HG02840 (cell line): Measurements from ENCODE around the gene PRICKLE4.

Experiments
- ATAC-seq: cut with Tn5 transposase; IDR thresholded peaks from one replicate; pipeline ENCODE4 v1.9.1; 2021; ENCODE audit warnings: mild to moderate bottlenecking, moderate library complexity, moderate number of reproducible peaks; ENCODE audit not compliant: unreplicated experiment, low FRiP score

The PRICKLE4 gene, protein sequence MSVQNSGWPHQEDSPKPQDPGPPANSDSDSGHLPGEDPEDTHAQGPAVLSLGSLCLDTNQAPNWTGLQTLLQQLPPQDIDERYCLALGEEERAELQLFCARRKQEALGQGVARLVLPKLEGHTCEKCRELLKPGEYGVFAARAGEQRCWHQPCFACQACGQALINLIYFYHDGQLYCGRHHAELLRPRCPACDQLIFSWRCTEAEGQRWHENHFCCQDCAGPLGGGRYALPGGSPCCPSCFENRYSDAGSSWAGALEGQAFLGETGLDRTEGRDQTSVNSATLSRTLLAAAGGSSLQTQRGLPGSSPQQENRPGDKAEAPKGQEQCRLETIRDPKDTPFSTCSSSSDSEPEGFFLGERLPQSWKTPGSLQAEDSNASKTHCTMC

DNA sequence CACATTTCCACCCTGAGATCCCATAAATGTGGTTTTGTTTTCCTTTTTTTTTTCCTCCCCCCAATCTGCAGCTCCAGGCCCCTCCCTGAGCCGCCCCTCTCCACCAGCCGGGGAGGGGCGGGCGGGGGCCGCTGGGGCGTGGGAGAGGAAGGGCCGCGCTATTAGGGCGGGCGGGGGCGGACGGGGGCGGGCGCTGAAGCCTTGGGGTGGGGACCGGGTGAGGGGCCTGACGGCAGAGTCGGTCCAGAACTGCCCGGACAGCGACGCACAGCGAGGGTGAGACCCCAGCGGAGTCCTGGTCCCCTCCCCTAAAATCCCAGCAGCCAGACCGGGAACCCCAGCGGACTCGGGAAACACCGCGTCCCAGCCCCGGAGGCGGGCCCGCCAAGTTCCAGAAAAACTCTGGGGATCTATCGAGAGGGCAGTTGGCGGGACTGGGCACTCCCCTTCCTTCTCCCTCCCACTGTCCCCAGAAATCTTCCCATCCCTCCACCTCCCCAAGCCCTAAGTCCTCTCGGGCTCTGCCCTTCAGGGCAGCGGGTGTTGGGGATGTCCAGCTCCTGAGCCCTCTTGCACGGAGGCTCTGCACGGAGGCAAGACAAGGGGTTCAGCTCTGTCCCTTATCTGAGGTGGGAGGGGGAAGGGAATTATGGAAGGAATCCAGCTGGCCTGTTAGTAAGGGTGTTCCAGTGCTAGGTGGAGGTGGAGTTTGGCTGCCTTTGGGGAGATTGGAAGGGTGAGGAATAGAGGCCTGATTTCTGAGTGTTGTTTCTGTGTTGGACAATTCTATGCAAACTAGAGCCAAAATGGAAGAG, at the start of gene PRICKLE4:
Gene PRICKLE4, plus strand, starts transcription at position 232 of the 815 bp plus-strand sequence. CDS start 2,692 bp downstream, outside the sequence.
- no peak for ATAC-seq

- no peak for ATAC-seq
These were observed 49.0 kb upstream of the PRICKLE4 start for GRCh38 chr6:41731561-41732086.

DNA sequence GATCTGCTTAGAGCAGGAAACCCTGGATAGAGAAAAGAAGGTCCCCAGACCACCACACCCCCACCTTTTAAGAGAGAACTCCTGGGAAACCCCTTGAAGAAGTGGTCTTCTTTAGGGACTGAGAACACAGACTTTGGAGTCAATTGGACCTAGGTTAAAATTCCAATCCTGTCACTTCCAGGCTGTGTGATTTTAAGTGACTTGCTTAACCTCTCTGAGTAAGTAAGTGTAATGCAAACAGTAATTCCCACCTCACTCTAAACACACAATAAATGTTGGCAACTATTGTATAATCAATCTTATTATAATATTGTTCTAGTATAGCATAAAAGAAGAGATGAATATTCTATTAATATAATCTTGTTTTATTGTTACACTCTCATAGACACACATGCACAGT, 48.4 kb upstream of the PRICKLE4 start:
- no peak for ATAC-seq

DNA sequence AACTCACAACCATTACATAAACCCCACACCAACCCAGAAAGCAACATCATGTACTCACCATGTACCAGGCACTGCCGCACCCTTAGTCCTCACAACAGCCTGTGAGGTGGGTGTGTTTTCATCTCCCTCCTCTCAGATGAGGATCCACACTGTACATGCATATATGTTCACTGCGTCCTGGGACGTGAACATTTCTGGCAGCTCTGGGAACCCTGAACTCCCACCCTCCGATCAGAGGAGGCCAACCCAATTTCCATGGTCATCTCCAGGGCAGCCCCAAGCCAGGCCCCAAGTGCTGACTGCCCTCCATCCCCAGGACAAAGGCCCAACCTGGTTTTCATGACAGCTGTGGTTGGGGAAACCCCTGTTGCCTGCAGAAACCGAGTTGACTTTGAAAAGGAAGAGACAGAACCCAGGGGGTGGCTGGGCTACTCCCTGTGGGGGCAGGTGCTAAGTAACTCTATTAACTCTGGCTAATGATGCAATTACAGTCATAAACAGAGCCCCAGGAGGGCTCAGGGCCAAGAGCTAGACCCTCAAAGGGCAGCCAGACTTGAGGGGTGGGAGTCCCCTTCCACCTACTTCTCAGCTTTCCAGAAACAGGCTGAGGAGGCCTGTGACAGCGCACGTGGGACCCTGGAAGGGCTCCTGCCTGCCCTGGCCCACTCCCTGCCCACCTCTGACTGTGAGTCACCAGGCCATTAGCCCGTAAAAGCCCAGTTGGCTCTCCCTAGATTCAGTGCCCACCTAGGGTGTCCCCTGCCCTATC, 47.8 kb upstream of the PRICKLE4 start:
- ATAC-seq = peak; percentile 32

- ATAC-seq = no peak
These were observed 47.2 kb upstream of the PRICKLE4 start for GRCh38 chr6:41733360-41733706.

- ATAC-seq = peak; percentile 40
These were observed 46.6 kb upstream of the PRICKLE4 start for GRCh38 chr6:41733707-41734665.

DNA sequence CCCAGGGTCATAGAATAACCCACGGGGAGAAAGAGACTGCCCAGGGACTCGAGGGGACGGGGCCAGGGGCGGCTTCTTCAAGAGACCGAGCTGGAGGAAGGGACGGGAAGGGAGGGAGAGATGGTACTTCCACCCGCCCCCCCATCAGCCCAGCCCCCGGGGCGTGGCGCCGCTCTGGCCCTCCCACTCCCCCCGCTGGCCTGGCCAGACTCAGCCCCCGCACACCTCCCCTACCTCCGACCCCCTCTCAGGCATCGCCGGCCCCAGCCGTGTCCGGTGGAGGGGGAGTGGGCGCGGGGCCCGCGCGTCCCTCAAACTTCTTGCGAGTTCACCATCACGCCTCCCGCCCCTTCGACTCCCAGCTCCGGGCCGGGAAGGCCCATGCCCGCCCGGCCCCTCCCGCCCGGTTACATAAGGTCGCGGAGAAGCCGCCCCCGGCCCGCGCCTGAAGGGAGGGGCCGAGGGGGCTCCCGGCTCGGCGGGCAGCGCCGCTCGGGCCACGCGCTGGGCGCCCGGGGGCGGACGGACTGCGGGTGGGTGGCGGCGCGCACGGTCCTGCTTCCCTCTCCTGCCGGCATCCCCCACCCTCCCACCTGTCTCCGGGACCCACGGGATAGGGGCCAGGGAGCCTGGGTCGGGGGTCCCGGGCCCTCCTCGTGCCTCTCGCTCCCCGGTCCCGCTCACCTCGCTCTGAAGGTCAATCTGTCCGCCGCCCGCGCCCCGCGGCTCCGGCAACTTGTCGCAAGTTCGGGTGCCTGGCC, 45.7 kb upstream of the PRICKLE4 start:
- peak; percentile 30 for ATAC-seq

GRCh38 chr6:41735427-41736185, 45.0 kb upstream of the PRICKLE4 start, which contains the start of gene TFEB:
TFEB (minus strand) TSS chr6:41735608; CDS start chr6:41691213, 44,395 bp downstream.
- ATAC-seq = peak; percentile 46

DNA sequence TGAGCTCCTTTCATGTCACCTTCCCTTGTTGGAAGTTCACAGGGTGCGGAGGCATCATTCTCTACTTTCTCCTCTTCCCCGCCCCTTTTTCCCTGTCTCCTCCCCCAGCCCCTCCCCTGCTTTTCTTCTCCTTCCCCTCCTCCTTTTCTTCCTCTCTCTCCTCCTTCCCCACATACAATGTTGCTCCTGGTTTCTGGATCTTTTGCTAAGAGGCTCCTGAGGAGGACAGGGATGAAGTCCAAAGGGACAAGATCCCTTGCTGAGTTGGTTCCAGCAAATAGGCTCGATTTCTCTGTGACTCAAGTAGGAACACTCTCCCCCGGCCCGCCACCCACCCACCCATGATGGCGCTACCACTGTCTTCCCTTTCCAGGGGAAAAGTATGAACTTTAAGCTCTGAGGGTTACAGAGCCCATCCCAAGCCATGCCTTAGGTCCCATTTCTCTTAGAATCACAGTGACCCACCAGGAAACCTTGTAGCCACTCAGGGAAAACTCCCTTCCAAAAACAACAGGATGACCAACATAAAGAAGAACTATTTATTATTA, 44.3 kb upstream of the PRICKLE4 start:
- ATAC-seq = no peak

DNA sequence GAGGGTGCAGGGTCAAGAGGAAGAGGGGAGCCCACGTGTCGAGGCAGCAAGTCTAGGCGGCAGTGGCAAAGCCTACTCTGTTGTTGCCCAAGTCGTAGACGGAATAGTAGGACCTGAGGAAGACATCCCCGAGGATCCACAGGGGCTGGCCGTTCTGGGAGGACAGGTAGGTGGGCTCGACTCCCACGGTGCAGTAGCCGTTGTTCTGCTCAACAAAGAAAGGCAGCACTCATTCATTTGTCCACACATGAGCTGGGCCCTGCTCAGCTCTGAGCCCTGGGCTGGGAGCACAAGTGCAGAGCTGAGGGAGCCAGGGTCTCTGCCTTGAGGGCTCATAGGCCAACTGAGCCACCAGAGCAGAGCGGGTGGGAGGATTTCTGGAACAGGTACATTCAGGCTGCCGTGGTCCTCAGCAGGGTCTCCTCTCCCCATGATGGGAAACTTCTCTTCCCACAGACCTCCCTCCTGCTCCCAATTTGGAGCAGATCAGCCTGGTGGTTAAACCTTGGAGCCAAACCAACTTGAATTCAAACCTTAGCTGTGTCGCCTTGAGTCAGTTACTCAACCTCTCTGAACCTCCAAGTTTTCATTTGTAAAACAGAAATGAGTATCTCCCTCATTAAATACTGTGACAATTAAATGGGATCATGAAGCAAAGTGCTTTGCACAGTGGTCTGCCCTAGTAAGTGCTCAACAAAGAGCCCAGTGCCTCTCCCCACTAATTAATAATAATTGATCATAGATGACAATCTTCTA, 43.6 kb upstream of the PRICKLE4 start:
- ATAC-seq = no peak

DNA sequence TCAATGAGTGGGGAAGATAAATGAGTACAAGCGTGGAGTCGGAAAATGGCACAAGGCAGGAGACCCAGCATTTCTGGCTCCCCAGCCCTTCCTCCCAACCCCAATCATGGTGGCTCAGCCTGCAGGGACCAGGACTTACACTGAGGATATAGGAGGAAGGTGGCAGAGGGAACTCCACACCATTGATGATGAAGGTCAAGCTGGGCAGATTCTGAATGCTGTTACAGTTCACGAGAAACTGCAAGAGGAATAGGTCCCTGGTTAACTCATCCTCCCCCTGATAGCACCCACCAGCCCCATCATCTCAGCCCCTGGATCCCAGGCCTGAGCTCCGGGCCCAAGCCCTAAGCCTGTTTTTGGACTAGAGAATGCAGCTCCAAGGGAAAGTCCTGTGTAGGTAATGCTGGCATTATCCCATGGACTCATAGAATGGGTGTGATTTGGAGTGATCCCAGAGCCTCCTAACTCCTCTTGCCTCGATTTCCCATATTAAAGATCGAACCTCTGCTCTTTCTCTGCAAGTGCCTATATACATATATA, 42.9 kb upstream of the PRICKLE4 start:
- ATAC-seq = no peak

DNA sequence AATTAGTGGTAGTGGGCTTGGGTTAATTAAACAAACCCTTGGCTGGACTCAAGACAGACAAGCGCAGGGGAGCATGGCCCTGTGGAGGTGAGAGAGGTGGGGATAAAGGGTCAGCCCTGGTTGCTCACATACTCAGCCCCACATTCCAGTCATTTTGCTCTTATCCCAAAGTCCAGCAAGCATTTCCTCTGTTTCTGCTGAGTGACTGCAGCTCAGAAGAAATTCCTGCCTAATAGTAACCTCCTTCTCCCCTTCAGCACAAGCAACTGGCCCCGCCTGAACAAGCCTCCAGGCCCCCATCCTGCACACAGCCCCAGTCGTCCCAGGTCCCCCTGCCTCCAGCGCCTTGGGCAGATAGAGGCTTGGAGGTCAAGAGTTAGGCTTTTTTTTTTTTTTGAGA, 41.5 kb upstream of the PRICKLE4 start:
- ATAC-seq = no peak

DNA sequence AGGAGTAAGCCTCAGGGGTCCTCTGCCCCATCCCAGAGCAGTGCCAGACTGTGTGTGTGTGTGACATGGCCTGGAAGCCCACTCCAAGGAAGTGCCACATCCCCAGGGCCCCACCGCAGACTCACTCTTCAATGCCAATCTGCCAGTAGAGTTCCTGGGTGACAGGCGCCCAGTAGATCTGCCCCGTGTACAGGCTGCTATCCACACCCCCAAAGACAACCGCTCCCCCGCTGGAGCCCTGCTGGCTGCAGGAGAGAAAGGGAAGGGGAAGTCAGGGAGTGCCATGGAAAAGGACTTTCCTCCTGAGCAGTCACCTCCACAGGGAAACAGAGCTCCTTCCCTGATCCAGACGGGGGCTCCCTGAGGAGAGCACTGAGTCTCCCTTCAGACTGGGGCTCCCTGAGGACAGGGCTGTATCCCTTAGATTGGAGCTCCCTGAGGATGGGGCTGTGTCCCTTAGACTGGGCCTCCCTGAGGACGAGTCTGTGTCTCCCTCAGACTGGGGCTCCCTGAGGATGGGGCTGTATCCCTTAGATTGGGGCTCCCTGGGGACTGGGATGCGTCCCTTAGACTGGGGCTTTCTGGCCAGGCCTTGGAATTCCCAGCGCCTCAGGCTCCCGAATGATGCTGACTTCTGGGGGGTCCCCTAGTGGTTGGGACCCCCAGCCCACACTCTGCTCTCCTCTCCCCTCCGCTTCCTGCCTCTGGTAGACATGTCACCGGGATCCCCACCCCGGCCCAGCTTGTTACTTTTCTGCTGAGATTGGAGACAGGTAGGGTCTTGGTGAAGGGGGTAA, 40.0 kb upstream of the PRICKLE4 start:
- no peak for ATAC-seq

- no peak for ATAC-seq
These were observed 38.7 kb upstream of the PRICKLE4 start for GRCh38 chr6:41741625-41742490.
